GM12878 (cell line): ENCODE measurements around the gene EPM2AIP1. TPM values are rescaled to one million over a fixed set of nuclear protein-coding genes. Genes with fewer than 3 reads are reported as not detected.

Experiments
- BHLHE40 ChIP-seq, 2 experiments: fragments of 450-650 bp in 1 of 2; IDR thresholded peaks; 2 replicates each; pipeline ENCODE4 v1.6.1; 2011 to 2017; ENCODE audit warnings: low read depth in 2 of 2, borderline replicate concordance in 1 of 2, improper control_type of control experiment in 1 of 2, low read length in 1 of 2, mild to moderate bottlenecking in 1 of 2
- DPF2 ChIP-seq: fragments of 450-650 bp; IDR thresholded peaks from 2 replicates; pipeline ENCODE4 v1.6.1; 2017; ENCODE audit warnings: mild to moderate bottlenecking
- EZH2 ChIP-seq: IDR thresholded peaks from 2 replicates; pipeline ENCODE4 v1.6.1; 2012; ENCODE audit warnings: low read depth, mild to moderate bottlenecking, control low read depth, inconsistent platforms, low read length, borderline replicate concordance; ENCODE audit not compliant: control insufficient read depth
- HDAC2 ChIP-seq: fragments of 200-600 bp; sonication (generic); IDR thresholded peaks from 2 replicates; pipeline ENCODE4 v1.6.1; 2017
- HDAC6 ChIP-seq: fragments of 200-600 bp; sonication (generic); IDR thresholded peaks from one replicate; pipeline ENCODE4 v1.8.0; 2017; ENCODE audit warnings: antibody characterized with exemption; ENCODE audit not compliant: unreplicated experiment
- JUNB ChIP-seq: IDR thresholded peaks from 2 replicates; pipeline ENCODE4 v1.6.1; 2016; ENCODE audit warnings: antibody characterized with exemption, mild to moderate bottlenecking
- NFYA ChIP-seq: IDR thresholded peaks from 2 replicates; pipeline ENCODE4 v1.6.1; 2011; ENCODE audit warnings: low read depth, mild to moderate bottlenecking, low read length, improper control_type of control experiment, borderline replicate concordance
- NKRF ChIP-seq: fragments of 450-650 bp; conservative IDR thresholded peaks from 2 replicates; pipeline ENCODE4 v1.6.1; 2017; ENCODE audit warnings: mild to moderate bottlenecking, moderate library complexity
- PBX3 ChIP-seq: IDR thresholded peaks from 2 replicates; pipeline ENCODE4 v1.6.1; 2011; ENCODE audit warnings: mild to moderate bottlenecking, low read depth, low read length, moderate library complexity; ENCODE audit not compliant: insufficient replicate concordance
- RCOR1 ChIP-seq: conservative IDR thresholded peaks from 2 replicates; pipeline ENCODE4 v1.6.1; 2012; ENCODE audit warnings: low read depth, low read length, improper control_type of control experiment
- RELA ChIP-seq: fragments of 450-650 bp; IDR thresholded peaks from 2 replicates; pipeline ENCODE4 v1.8.0; 2014; ENCODE audit warnings: borderline replicate concordance; ENCODE audit not compliant: partially characterized antibody
- RUNX3 ChIP-seq: IDR thresholded peaks from 2 replicates; pipeline ENCODE4 v1.6.1; 2012; ENCODE audit warnings: low read length, inconsistent platforms
- SREBF1 ChIP-seq: IDR thresholded peaks from 2 replicates; pipeline ENCODE4 v1.6.1; 2012; ENCODE audit warnings: mild to moderate bottlenecking, low read length
- TCF7 ChIP-seq: IDR thresholded peaks from 2 replicates; pipeline ENCODE4 v1.6.1; 2014; ENCODE audit warnings: antibody characterized with exemption, borderline replicate concordance
- YY1 ChIP-seq: IDR thresholded peaks from 2 replicates; pipeline ENCODE4 v1.6.1; 2011; ENCODE audit warnings: low read depth, mild to moderate bottlenecking, low read length
- polyA plus RNA-seq, 11 experiments: library from polyadenylated mRNA; depleted of rRNA in 4 of 11; unstranded in 6 of 11; stranded (reverse) in 5 of 11; fragments of >200 nt; fragmentation: Nextera tagmentation in 4 of 11; fragmentation: Illumina TruSeq in 1 of 11; extraction: Ambion mirVana in 4 of 11; extraction: Trizol in 1 of 11; gene quantifications; 1 replicate in 1 of 11; 2 replicates in 10 of 11; pipeline versions ENCODE4 v1.2.1 to v1.2.3, GENCODE V29; 2011 to 2016; ENCODE audit warnings: inconsistent platforms in 2 of 11, missing spikeins in 2 of 11, low read depth in 1 of 11
- total RNA-seq, 4 experiments: library from RNA; depleted of rRNA in 3 of 4; stranded (reverse); fragments of >200 nt in 3 of 4; fragmentation: Illumina TruSeq in 1 of 4; extraction: Trizol in 1 of 4; gene quantifications; 2 replicates each; pipeline versions ENCODE4 v1.2.1 to v1.2.3, GENCODE V29; 2013 to 2021
- TF ChIP-seq, protein P1 (sequence below): fragments of 450-650 bp; IDR thresholded peaks from 2 replicates; pipeline ENCODE4 v1.6.1; 2017; ENCODE audit warnings: antibody characterized with exemption, mild to moderate bottlenecking, moderate library complexity
- TF ChIP-seq, protein P2 (sequence below): IDR thresholded peaks from 2 replicates; pipeline ENCODE4 v1.6.1; 2011; ENCODE audit warnings: low read depth, low read length, improper control_type of control experiment, borderline replicate concordance
- TF ChIP-seq, protein P3 (sequence below): fragments of 450-650 bp; IDR thresholded peaks from 2 replicates; pipeline ENCODE4 v1.6.1; 2017; ENCODE audit warnings: mild to moderate bottlenecking, low read depth, inconsistent platforms; ENCODE audit not compliant: poor library complexity, severe bottlenecking
- TF ChIP-seq, protein P4 (sequence below): IDR thresholded peaks from 2 replicates; pipeline ENCODE4 v1.6.1; 2012; ENCODE audit warnings: low read depth, low read length, improper control_type of control experiment
- TF ChIP-seq, protein P5 (sequence below): fragments of 450-650 bp; IDR thresholded peaks from 2 replicates; pipeline ENCODE4 v1.6.1; 2016; ENCODE audit warnings: mild to moderate bottlenecking

EPM2AIP1 gene
- total and polyA plus RNA-seq, 10 of the 15 experiments (the other 5 are each of a cell fraction or from before 2014, with no cell fraction given): 5.5 to 31.9 (median 21.8) TPM

DNA sequence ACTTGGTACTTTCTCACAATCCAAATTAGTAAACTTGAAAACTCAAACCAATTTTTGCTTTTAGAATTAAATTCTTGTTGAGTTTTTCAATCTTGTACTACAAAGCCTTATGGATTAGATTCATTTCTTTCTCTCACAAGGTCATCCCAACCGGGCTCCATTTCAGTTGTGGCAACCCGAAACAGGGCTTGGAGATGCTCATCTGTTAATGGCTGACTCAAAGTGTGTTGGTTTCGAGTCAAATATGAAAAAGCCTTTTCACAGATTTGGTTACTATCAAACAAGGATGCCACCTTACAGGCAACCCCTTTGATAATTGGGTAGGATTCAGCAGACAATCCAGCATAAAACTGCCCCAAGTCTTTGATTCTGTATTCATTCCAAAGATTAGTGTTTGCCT is 1.8 kb downstream of the EPM2AIP1 start (continued):
- TF ChIP-seq RCOR1: no peak
- TF ChIP-seq SREBF1: no peak
- no peak for TF ChIP-seq NKRF
- no peak for TF ChIP-seq HDAC6
- 0 out of 2 replicates have a peak, but pooled peaks have one; percentile 26 for TF ChIP-seq DPF2
- TF ChIP-seq JUNB: peak; percentile 82
- TF ChIP-seq RELA: no peak
- TF ChIP-seq PBX3: no peak
- TF ChIP-seq, protein P1, sequence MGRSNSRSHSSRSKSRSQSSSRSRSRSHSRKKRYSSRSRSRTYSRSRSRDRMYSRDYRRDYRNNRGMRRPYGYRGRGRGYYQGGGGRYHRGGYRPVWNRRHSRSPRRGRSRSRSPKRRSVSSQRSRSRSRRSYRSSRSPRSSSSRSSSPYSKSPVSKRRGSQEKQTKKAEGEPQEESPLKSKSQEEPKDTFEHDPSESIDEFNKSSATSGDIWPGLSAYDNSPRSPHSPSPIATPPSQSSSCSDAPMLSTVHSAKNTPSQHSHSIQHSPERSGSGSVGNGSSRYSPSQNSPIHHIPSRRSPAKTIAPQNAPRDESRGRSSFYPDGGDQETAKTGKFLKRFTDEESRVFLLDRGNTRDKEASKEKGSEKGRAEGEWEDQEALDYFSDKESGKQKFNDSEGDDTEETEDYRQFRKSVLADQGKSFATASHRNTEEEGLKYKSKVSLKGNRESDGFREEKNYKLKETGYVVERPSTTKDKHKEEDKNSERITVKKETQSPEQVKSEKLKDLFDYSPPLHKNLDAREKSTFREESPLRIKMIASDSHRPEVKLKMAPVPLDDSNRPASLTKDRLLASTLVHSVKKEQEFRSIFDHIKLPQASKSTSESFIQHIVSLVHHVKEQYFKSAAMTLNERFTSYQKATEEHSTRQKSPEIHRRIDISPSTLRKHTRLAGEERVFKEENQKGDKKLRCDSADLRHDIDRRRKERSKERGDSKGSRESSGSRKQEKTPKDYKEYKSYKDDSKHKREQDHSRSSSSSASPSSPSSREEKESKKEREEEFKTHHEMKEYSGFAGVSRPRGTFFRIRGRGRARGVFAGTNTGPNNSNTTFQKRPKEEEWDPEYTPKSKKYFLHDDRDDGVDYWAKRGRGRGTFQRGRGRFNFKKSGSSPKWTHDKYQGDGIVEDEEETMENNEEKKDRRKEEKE: no peak
- TF ChIP-seq HDAC2: no peak
- TF ChIP-seq NFYA: no peak
- TF ChIP-seq, protein P2, sequence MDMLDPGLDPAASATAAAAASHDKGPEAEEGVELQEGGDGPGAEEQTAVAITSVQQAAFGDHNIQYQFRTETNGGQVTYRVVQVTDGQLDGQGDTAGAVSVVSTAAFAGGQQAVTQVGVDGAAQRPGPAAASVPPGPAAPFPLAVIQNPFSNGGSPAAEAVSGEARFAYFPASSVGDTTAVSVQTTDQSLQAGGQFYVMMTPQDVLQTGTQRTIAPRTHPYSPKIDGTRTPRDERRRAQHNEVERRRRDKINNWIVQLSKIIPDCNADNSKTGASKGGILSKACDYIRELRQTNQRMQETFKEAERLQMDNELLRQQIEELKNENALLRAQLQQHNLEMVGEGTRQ: no peak
- TF ChIP-seq, protein P3, sequence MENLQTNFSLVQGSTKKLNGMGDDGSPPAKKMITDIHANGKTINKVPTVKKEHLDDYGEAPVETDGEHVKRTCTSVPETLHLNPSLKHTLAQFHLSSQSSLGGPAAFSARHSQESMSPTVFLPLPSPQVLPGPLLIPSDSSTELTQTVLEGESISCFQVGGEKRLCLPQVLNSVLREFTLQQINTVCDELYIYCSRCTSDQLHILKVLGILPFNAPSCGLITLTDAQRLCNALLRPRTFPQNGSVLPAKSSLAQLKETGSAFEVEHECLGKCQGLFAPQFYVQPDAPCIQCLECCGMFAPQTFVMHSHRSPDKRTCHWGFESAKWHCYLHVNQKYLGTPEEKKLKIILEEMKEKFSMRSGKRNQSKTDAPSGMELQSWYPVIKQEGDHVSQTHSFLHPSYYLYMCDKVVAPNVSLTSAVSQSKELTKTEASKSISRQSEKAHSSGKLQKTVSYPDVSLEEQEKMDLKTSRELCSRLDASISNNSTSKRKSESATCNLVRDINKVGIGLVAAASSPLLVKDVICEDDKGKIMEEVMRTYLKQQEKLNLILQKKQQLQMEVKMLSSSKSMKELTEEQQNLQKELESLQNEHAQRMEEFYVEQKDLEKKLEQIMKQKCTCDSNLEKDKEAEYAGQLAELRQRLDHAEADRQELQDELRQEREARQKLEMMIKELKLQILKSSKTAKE: peak; percentile 16
- peak; percentile 94 for TF ChIP-seq YY1
- no peak for TF ChIP-seq BHLHE40 (IDR thresholded peaks at IDR 0.05; ENCODE audit: borderline replicate concordance in 1 of 2, low read depth in 2 of 2, low read length in 1 of 2)
- TF ChIP-seq EZH2: no peak
- TF ChIP-seq, protein P4, sequence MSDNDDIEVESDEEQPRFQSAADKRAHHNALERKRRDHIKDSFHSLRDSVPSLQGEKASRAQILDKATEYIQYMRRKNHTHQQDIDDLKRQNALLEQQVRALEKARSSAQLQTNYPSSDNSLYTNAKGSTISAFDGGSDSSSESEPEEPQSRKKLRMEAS: no peak
- peak; percentile 56; the same call in 1 of the 2 replicates for TF ChIP-seq TCF7
- TF ChIP-seq, protein P5, sequence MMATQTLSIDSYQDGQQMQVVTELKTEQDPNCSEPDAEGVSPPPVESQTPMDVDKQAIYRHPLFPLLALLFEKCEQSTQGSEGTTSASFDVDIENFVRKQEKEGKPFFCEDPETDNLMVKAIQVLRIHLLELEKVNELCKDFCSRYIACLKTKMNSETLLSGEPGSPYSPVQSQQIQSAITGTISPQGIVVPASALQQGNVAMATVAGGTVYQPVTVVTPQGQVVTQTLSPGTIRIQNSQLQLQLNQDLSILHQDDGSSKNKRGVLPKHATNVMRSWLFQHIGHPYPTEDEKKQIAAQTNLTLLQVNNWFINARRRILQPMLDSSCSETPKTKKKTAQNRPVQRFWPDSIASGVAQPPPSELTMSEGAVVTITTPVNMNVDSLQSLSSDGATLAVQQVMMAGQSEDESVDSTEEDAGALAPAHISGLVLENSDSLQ: no peak
- TF ChIP-seq RUNX3: peak; percentile 43
